Brain microvascular endothelial cell (primary cell): ENCODE data around the gene FGF9.

Experiments used
- DNase-seq: peaks from one replicate; pipeline ENCODE4 v3.0.0-alpha.2; 2020
- H3K27ac ChIP-seq: fragments of 250-450 bp; sonication (Bioruptor Pico); 2 replicates; pipeline ENCODE4 v1.5.1; 2020; ENCODE audit warnings: mild to moderate bottlenecking, moderate library complexity
- H3K27me3 ChIP-seq: fragments of 250-450 bp; sonication (Bioruptor Pico); replicated peaks from 2 replicates; pipeline ENCODE4 v1.5.1; 2020; ENCODE audit warnings: mild to moderate bottlenecking
- H3K36me3 ChIP-seq: fragments of 250-450 bp; sonication (Bioruptor Pico); replicated peaks from 2 replicates; pipeline ENCODE4 v1.5.1; 2020; ENCODE audit warnings: mild to moderate bottlenecking
- H3K4me3 ChIP-seq: 2 replicates; pipeline ENCODE4 v1.5.1; 2011; ENCODE audit warnings: low read depth, mild to moderate bottlenecking, control low read depth, low read length, moderate library complexity
- in situ Hi-C: cut with HindIII; loops from 2 replicates; pipeline ENCODE4 v1.10.0; 2017; ENCODE audit warnings: low sequenced_read_pairs, low pct_ligation_motif_present
- TF ChIP-seq, protein P1 (sequence below): IDR thresholded peaks from 2 replicates; pipeline ENCODE4 v1.5.1; 2011; ENCODE audit warnings: low read depth, mild to moderate bottlenecking, moderate library complexity, low read length, control low read depth, inconsistent platforms; ENCODE audit errors: missing control alignments

FGF9 gene

DNA sequence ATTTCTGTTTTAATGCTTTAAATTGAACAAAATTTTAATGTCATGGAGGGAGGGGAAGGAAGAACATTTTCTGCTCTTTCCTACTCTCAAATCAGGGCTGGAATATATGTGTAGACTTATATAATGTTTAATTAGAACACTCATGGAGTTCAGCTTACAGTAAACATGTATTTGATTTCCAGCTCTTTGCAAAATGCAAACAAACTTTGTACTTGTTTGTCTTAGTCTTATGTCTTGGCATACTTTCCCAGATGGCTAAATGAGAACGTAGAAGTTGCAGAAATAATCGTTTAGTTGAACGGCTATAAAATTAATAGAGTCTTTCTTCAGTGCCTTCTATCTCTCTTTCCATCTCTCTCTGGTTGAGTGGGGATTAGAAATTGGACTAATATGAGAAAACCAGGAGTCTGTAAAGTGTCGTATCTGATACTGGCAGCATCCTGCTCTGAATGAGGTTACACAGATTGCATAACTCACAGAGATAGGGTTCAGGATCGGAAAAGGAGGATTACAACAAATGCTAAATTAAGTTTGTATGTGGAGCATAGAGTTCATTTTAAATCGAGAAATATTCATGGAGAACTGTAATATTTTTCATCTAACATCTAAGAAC is 82.3 kb downstream of the FGF9 start:
- TF ChIP-seq, protein P1, sequence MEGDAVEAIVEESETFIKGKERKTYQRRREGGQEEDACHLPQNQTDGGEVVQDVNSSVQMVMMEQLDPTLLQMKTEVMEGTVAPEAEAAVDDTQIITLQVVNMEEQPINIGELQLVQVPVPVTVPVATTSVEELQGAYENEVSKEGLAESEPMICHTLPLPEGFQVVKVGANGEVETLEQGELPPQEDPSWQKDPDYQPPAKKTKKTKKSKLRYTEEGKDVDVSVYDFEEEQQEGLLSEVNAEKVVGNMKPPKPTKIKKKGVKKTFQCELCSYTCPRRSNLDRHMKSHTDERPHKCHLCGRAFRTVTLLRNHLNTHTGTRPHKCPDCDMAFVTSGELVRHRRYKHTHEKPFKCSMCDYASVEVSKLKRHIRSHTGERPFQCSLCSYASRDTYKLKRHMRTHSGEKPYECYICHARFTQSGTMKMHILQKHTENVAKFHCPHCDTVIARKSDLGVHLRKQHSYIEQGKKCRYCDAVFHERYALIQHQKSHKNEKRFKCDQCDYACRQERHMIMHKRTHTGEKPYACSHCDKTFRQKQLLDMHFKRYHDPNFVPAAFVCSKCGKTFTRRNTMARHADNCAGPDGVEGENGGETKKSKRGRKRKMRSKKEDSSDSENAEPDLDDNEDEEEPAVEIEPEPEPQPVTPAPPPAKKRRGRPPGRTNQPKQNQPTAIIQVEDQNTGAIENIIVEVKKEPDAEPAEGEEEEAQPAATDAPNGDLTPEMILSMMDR, result no peak
- Histone ChIP-seq H3K36me3 (no peaks in the 10 kb centered on the region), H3K27ac (no peak overlapping the region), H3K27me3 (no peaks in the 10 kb centered on the region), H3K4me3 (no peak overlapping the region)
- DNase-seq, result no peak
- in situ Hi-C loops, result no loop called here
